Gastroesophageal sphincter (tissue), 3 donors: ENCODE measurements around the gene NAV2.

Experiments
- CTCF ChIP-seq, 4 experiments: fragments of 200-600 bp in 2 of 4; fragments of 450-650 bp in 2 of 4; sonication (generic) in 1 of 4; IDR thresholded peaks; one replicate each; pipeline ENCODE4 v1.5.1; 2017 to 2019; ENCODE audit warnings: antibody characterized with exemption in 4 of 4, mild to moderate bottlenecking in 2 of 4, moderate library complexity in 2 of 4
- EP300 ChIP-seq: sonication (generic); formaldehyde crosslinking; IDR thresholded peaks from one replicate; pipeline ENCODE4 v1.6.1; 2017; ENCODE audit warnings: antibody characterized with exemption, mild to moderate bottlenecking
- POLR2A ChIP-seq, 2 donors: fragments of 450-650 bp; IDR thresholded peaks; one replicate each; pipeline ENCODE4 v1.6.1; 2017; ENCODE audit warnings: antibody characterized with exemption in 2 of 2, mild to moderate bottlenecking in 2 of 2, moderate library complexity in 1 of 2
- POLR2AphosphoS5 ChIP-seq: sonication (generic); formaldehyde crosslinking; IDR thresholded peaks from one replicate; pipeline ENCODE4 v1.6.1; 2017; ENCODE audit warnings: antibody characterized with exemption

- TF ChIP-seq POLR2A (IDR thresholded peaks at IDR 0.05) (no peak), POLR2AphosphoS5 (no peak), CTCF (IDR thresholded peaks at IDR 0.05) (no peak), EP300 (no peak)
Observed at GRCh38 chr11:20161230-20161918, 448.7 kb downstream of the NAV2 start.
